K562 (cell line): ENCODE data around the gene AHI1. TPM values are rescaled to one million over a fixed set of nuclear protein-coding genes. Genes with fewer than 3 reads are reported as not detected.

Experiments
- ATAC-seq: fragments of 200-7000 bp; cut with Tn5 transposase; 3 replicates; pipeline ENCODE4 v1.9.1; 2020; ENCODE audit warnings: moderate library complexity
- BruUV-seq: library from RNA; stranded (reverse); fragments of 400-500 nt; replicated peaks from 2 replicates; lab custom pipeline; 2021; lab: Mats Ljungman, UMichigan
- CTCF ChIA-PET: fragments of 300-600 bp; formaldehyde crosslinking; extraction: SDS; loops from one replicate; lab custom pipeline; 2021; ENCODE audit warnings: low intra/inter-chr PET ratio; lab: Yijun Ruan, JAX
- POLR2A ChIA-PET: fragments of 300-600, 350-650 bp; sonication (Branson Sonifier 250); formaldehyde crosslinking; extraction: SDS; loops from one replicate; lab custom pipeline; 2021; ENCODE audit warnings: antibody characterized with exemption, inconsistent platforms; lab: Yijun Ruan, JAX
- DNase-seq, 4 experiments: peaks; one replicate each; pipeline versions ENCODE4 v3.0.0 to v3.0.0-alpha.2; 2011 to 2018; ENCODE audit warnings: low spot score in 3 of 4, mixed read lengths in 3 of 4; ENCODE audit errors: extremely low read depth in 1 of 4
- FAIRE-seq: peaks from 2 replicates; lab custom pipeline; 2011; peaks lifted over from hg19 to GRCh38; lab: Jason Lieb, UNC
- H2AFZ ChIP-seq: 2 replicates; pipeline ENCODE4 v1.6.0; 2011; ENCODE audit warnings: low read depth, low read length, control low read depth, inconsistent platforms
- H3K27ac ChIP-seq: fragments of 200-600 bp; 3 replicates; pipeline ENCODE4 v1.8.0; 2011; ENCODE audit warnings: low read depth, mild to moderate bottlenecking, control low read depth, inconsistent platforms, low read length, moderate library complexity, mixed read lengths; ENCODE audit errors: extremely low read depth
- H3K27me3 ChIP-seq, 2 experiments: fragments of 300-600 bp in 1 of 2; 2 replicates in 1 of 2; 3 replicates in 1 of 2; pipeline versions ENCODE4 v1.6.0 to v1.8.0; 2011; ENCODE audit warnings: inconsistent platforms in 2 of 2, low read length in 2 of 2, mild to moderate bottlenecking in 1 of 2, mixed read lengths in 1 of 2, moderate library complexity in 1 of 2; ENCODE audit not compliant: control insufficient read depth in 2 of 2, insufficient read depth in 2 of 2
- H3K36me3 ChIP-seq: fragments of 300-600 bp; 3 replicates; pipeline ENCODE4 v1.8.0; 2011; ENCODE audit warnings: mild to moderate bottlenecking, low read length, inconsistent platforms; ENCODE audit not compliant: control insufficient read depth, insufficient read depth
- H3K4me1 ChIP-seq, 2 experiments: fragments of 200-600 bp in 1 of 2; replicated peaks in 1 of 2; 2 replicates in 1 of 2; 3 replicates in 1 of 2; pipeline versions ENCODE4 v1.5.1 to v1.8.0; 2011; ENCODE audit warnings: inconsistent platforms in 2 of 2, low read length in 2 of 2, mild to moderate bottlenecking in 1 of 2, mixed read lengths in 1 of 2, moderate library complexity in 1 of 2; ENCODE audit not compliant: control insufficient read depth in 2 of 2, insufficient read depth in 2 of 2
- H3K4me2 ChIP-seq: 2 replicates; pipeline ENCODE4 v1.6.1; 2011; ENCODE audit warnings: low read length, control low read depth, inconsistent platforms, mixed read lengths; ENCODE audit not compliant: insufficient read depth
- H3K4me3 ChIP-seq: fragments of 200-600 bp; sonication (generic), shearing (Covaris generic); 2 replicates; pipeline ENCODE4 v1.5.1; 2016; ENCODE audit warnings: control low read depth, inconsistent platforms
- H3K79me2 ChIP-seq: fragments of 200-600 bp; 3 replicates; pipeline ENCODE4 v1.8.0; 2011; ENCODE audit warnings: low read length, inconsistent platforms; ENCODE audit not compliant: control insufficient read depth, insufficient read depth
- H3K9ac ChIP-seq, 2 experiments: 2 replicates each; pipeline versions ENCODE4 v1.6.0 to v1.6.1; 2011; ENCODE audit warnings: low read depth in 2 of 2, low read length in 2 of 2, control low read depth in 1 of 2, inconsistent platforms in 1 of 2, mild to moderate bottlenecking in 1 of 2, mixed read lengths in 1 of 2; ENCODE audit not compliant: insufficient read depth in 1 of 2
- H3K9me1 ChIP-seq: one replicate; pipeline ENCODE4 v1.6.0; 2011; ENCODE audit warnings: inconsistent platforms, mild to moderate bottlenecking, low read length, moderate library complexity; ENCODE audit not compliant: control insufficient read depth, insufficient read depth
- H3K9me3 ChIP-seq: replicated peaks from 2 replicates; pipeline ENCODE4 v1.5.1; 2011; ENCODE audit warnings: low read depth, low read length, inconsistent platforms; ENCODE audit not compliant: control insufficient read depth, insufficient read depth
- H4K20me1 ChIP-seq: replicated peaks from 2 replicates; pipeline ENCODE4 v1.6.1; 2011; ENCODE audit warnings: low read length, inconsistent platforms, mixed read lengths; ENCODE audit not compliant: control insufficient read depth, insufficient read depth
- BCL6 ChIP-seq: fragments of 250-450 bp; sonication (Bioruptor Pico); IDR thresholded peaks from 2 replicates; pipeline ENCODE4 v1.4.0; 2020
- CSDE1 ChIP-seq, 2 experiments: fragments of 450-650 bp; IDR thresholded peaks; 2 replicates each; pipeline ENCODE4 v1.6.1; 2016; ENCODE audit warnings: mild to moderate bottlenecking in 1 of 2
- DIDO1 ChIP-seq: fragments of 450-650 bp; IDR thresholded peaks from 2 replicates; pipeline ENCODE4 v1.6.1; 2016; ENCODE audit warnings: low read depth, missing biosample characterization, missing genetic modification characterization
- NONO ChIP-seq, 2 experiments: fragments of 200-400 bp in 1 of 2; fragments of 450-650 bp in 1 of 2; formaldehyde crosslinking in 1 of 2; IDR thresholded peaks; 2 replicates each; pipeline ENCODE4 v1.6.1; 2017; ENCODE audit warnings: low read depth in 2 of 2, mild to moderate bottlenecking in 2 of 2, moderate library complexity in 2 of 2, low read length in 1 of 2
- RAD51 ChIP-seq: fragments of 450-650 bp; IDR thresholded peaks from 2 replicates; pipeline ENCODE4 v1.7.1; 2016; ENCODE audit warnings: low read depth, mild to moderate bottlenecking, borderline replicate concordance
- SRSF1 ChIP-seq: fragments of 200-400 bp; formaldehyde crosslinking; IDR thresholded peaks from 2 replicates; pipeline ENCODE4 v1.6.1; 2017; ENCODE audit warnings: mild to moderate bottlenecking, low read depth, low read length, moderate library complexity
- ZNF133 ChIP-seq: fragments of 250-450 bp; sonication (Bioruptor Pico); IDR thresholded peaks from 2 replicates; pipeline ENCODE4 v1.4.0; 2020; ENCODE audit warnings: mild to moderate bottlenecking
- ZNF551 ChIP-seq: fragments of 250-450 bp; sonication (Bioruptor Pico); IDR thresholded peaks from 2 replicates; pipeline ENCODE4 v1.5.0; 2021; ENCODE audit warnings: mild to moderate bottlenecking, moderate library complexity
- ZNF561 ChIP-seq: fragments of 450-650 bp; formaldehyde crosslinking; conservative IDR thresholded peaks from 2 replicates; pipeline ENCODE4 v1.4.0; 2020; ENCODE audit warnings: mild to moderate bottlenecking, moderate library complexity
- ZNF695 ChIP-seq: fragments of 450-650 bp; formaldehyde crosslinking; IDR thresholded peaks from 2 replicates; pipeline ENCODE4 v1.4.0; 2020; ENCODE audit warnings: mild to moderate bottlenecking, moderate library complexity
- WGBS: fragments of 100-300 bp; shearing (Covaris generic); methylation state at CpG from one replicate; pipeline ENCODE4 v1.1.6; 2016; ENCODE audit warnings: low coverage, mixed read lengths; ENCODE audit not compliant: insufficient coverage; ENCODE audit errors: missing lambda C conversion rate; 5-methylcytosine and 5-hydroxymethylcytosine counted together
- in situ Hi-C: fragments of 300-500 bp; cut with MboI; formaldehyde crosslinking; loops from 4 replicates; pipeline ENCODE4 v1.15.0; 2018; ENCODE audit warnings: inconsistent platforms, mixed read lengths
- intact Hi-C: fragments of 100-400 bp; cut with micrococcal nuclease; formaldehyde crosslinking; loops from 2 replicates; pipeline ENCODE4 v1.14.2; 2022
- polyA plus RNA-seq, 8 experiments: library from polyadenylated mRNA; depleted of rRNA in 4 of 8; stranded (reverse) in 5 of 8; unstranded in 3 of 8; fragments of >200 nt; fragmentation: Nextera tagmentation in 2 of 8; fragmentation: Illumina TruSeq in 1 of 8; extraction: Ambion mirVana in 2 of 8; extraction: Trizol in 1 of 8; gene quantifications; 2 replicates each; pipeline versions ENCODE4 v1.2.1 to v1.2.3, GENCODE V29; 2011 to 2014; ENCODE audit warnings: inconsistent platforms in 1 of 8, missing spikeins in 1 of 8
- total RNA-seq, 7 experiments: library from RNA; depleted of rRNA in 6 of 7; stranded (reverse); fragments of >200 nt in 6 of 7; fragmentation: Illumina TruSeq in 2 of 7; extraction: Trizol in 2 of 7; gene quantifications; 2 replicates each; pipeline versions ENCODE4 v1.2.1 to v1.2.3, GENCODE V29; 2011 to 2021; ENCODE audit warnings: low replicate concordance in 1 of 7
- TF ChIP-seq, protein P1 (sequence below): fragments of 250-450 bp; sonication (Bioruptor Pico); IDR thresholded peaks from 2 replicates; pipeline ENCODE4 v1.4.0; 2020; ENCODE audit warnings: mild to moderate bottlenecking, moderate library complexity, borderline replicate concordance
- TF ChIP-seq, protein P2 (sequence below): fragments of 450-650 bp; formaldehyde crosslinking; conservative IDR thresholded peaks from 2 replicates; pipeline ENCODE4 v1.4.0; 2022; ENCODE audit warnings: mild to moderate bottlenecking, missing genetic modification characterization
- TF ChIP-seq, protein P3 (sequence below): fragments of 250-450 bp; sonication (Bioruptor Pico); IDR thresholded peaks from 2 replicates; pipeline ENCODE4 v1.5.0; 2020; ENCODE audit warnings: mild to moderate bottlenecking, borderline replicate concordance
- TF ChIP-seq, protein P4 (sequence below): fragments of 450-650 bp; IDR thresholded peaks from 2 replicates; pipeline ENCODE4 v1.6.1; 2016; ENCODE audit warnings: antibody characterized with exemption

AHI1 gene
- total and polyA plus RNA-seq, 9 of the 15 experiments (the other 6 are each of a cell fraction or from before 2014, with no cell fraction given), result 24.7 to 54.9 (median 32.2) TPM

DNA sequence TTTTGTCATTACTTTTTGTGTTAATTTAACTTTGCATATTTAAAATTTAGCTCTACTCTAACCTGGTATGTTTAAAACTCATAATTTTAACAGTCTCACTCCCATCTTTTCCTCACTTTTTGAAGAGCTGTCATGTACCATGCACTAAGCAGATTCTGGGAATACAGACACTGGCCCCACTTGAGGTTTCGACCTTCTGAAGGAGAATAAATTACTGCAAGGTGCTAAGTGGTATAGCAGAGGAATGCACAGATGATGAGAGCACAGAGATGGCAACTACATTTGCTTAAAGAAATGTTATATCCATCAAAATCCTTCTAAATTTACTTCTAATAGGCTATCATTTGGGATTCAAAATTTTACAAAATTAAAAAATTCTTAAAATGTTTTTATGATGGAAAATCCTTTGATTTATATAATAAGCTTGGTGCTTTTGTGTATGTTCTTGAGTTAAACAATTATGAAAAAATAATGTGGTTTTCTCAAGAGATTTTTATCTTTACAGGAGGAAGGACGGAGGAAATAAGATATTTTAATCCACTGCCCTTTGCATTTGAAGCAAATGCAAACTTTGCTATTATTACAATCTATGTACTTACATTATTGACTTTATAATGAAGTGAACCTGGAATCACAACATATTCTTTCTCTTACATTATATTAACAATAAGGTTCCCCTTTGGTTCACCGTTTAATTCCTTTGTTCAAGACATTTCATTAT is 79.3 kb downstream of the AHI1 start:
- peaks cover 0 to 18% of the 10 kb centered on the region in 2 experiments; a peak in 3 of 5 replicates for H3K4me1 ChIP-seq
- in situ Hi-C loops (no loop called here), intact Hi-C loops (no loop called here)
- FAIRE-seq (no peak), DNase-seq (no peak), ATAC-seq (peak; percentile 59; the same call in 2 of the 3 replicates)
- no peak overlapping the region for H3K9ac ChIP-seq
- H3K9me1 ChIP-seq, result no peaks in the 10 kb centered on the region
- BruUV-seq, result no TSS peak
- H2AFZ ChIP-seq, result peak overlapping the region; percentile 29
- H3K4me2 ChIP-seq, result no peak overlapping the region
- H3K36me3 ChIP-seq, result peaks cover 17% of the 10 kb centered on the region; the same call in 2 of the 3 replicates
- no peaks in the 10 kb centered on the region for H3K27me3 ChIP-seq
- no peak overlapping the region for H3K4me3 ChIP-seq
- H4K20me1 ChIP-seq, result no peaks in the 10 kb centered on the region
- WGBS, result 44% methylated on average over 3 of the region's 3 CpGs
- no peaks in the 10 kb centered on the region for H3K79me2 ChIP-seq
- no peaks in the 10 kb centered on the region for H3K9me3 ChIP-seq
- ChIA-PET POLR2A (interaction anchor here (0.6 to 1.6 kb wide), 4 partner anchors 10 to 645 kb away, joined by 3 to 5 read pairs (median 3); no protein-coding TSS in a partner anchor), CTCF (no interaction called here)
- H3K27ac ChIP-seq, result peak overlapping the region; percentile 9; the same call in 1 of the 3 replicates
- TF ChIP-seq, protein P1, sequence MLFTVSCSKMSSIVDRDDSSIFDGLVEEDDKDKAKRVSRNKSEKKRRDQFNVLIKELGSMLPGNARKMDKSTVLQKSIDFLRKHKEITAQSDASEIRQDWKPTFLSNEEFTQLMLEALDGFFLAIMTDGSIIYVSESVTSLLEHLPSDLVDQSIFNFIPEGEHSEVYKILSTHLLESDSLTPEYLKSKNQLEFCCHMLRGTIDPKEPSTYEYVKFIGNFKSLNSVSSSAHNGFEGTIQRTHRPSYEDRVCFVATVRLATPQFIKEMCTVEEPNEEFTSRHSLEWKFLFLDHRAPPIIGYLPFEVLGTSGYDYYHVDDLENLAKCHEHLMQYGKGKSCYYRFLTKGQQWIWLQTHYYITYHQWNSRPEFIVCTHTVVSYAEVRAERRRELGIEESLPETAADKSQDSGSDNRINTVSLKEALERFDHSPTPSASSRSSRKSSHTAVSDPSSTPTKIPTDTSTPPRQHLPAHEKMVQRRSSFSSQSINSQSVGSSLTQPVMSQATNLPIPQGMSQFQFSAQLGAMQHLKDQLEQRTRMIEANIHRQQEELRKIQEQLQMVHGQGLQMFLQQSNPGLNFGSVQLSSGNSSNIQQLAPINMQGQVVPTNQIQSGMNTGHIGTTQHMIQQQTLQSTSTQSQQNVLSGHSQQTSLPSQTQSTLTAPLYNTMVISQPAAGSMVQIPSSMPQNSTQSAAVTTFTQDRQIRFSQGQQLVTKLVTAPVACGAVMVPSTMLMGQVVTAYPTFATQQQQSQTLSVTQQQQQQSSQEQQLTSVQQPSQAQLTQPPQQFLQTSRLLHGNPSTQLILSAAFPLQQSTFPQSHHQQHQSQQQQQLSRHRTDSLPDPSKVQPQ (CRISPR knock-in tag), result no peak
- TF ChIP-seq ZNF551 (CRISPR knock-in tag) (no peak), CSDE1 (IDR thresholded peaks at IDR 0.05) (no peak), RAD51 (no peak), ZNF133 (CRISPR knock-in tag) (no peak), ZNF695 (CRISPR knock-in tag) (no peak), BCL6 (no peak), SRSF1 (no peak), DIDO1 (tag) (no peak), ZNF561 (CRISPR knock-in tag) (no peak), NONO (IDR thresholded peaks at IDR 0.05; ENCODE audit: low read depth in 2 of 2, low read length in 1 of 2) (no peak)
- TF ChIP-seq, protein P2, sequence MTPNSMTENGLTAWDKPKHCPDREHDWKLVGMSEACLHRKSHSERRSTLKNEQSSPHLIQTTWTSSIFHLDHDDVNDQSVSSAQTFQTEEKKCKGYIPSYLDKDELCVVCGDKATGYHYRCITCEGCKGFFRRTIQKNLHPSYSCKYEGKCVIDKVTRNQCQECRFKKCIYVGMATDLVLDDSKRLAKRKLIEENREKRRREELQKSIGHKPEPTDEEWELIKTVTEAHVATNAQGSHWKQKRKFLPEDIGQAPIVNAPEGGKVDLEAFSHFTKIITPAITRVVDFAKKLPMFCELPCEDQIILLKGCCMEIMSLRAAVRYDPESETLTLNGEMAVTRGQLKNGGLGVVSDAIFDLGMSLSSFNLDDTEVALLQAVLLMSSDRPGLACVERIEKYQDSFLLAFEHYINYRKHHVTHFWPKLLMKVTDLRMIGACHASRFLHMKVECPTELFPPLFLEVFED (CRISPR knock-in tag), result no peak
- TF ChIP-seq, protein P3, sequence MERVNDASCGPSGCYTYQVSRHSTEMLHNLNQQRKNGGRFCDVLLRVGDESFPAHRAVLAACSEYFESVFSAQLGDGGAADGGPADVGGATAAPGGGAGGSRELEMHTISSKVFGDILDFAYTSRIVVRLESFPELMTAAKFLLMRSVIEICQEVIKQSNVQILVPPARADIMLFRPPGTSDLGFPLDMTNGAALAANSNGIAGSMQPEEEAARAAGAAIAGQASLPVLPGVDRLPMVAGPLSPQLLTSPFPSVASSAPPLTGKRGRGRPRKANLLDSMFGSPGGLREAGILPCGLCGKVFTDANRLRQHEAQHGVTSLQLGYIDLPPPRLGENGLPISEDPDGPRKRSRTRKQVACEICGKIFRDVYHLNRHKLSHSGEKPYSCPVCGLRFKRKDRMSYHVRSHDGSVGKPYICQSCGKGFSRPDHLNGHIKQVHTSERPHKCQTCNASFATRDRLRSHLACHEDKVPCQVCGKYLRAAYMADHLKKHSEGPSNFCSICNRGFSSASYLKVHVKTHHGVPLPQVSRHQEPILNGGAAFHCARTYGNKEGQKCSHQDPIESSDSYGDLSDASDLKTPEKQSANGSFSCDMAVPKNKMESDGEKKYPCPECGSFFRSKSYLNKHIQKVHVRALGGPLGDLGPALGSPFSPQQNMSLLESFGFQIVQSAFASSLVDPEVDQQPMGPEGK (CRISPR knock-in tag), result no peak
- TF ChIP-seq, protein P4, sequence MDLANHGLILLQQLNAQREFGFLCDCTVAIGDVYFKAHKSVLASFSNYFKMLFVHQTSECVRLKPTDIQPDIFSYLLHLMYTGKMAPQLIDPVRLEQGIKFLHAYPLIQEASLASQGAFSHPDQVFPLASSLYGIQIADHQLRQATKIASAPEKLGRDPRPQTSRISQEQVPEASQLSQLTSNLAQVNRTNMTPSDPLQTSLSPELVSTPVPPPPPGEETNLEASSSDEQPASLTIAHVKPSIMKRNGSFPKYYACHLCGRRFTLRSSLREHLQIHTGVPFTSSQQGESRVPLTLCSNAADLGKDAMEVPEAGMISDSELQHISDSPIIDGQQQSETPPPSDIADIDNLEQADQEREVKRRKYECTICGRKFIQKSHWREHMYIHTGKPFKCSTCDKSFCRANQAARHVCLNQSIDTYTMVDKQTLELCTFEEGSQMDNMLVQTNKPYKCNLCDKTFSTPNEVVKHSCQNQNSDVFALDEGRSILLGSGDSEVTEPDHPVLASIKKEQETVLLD, result no peak
